Endothelial cell of umbilical vein (primary cell): ENCODE measurements around the gene SH3RF3. TPM values are rescaled to one million over a fixed set of nuclear protein-coding genes. Genes with fewer than 3 reads are reported as not detected.

Experiments
- BruUV-seq: library from RNA; stranded (reverse); fragments of 400-500 nt; replicated peaks from 2 replicates; lab custom pipeline; 2021; lab: Mats Ljungman, UMichigan
- CTCF ChIA-PET: fragments of 300-600, 350-600 bp; sonication (Branson Sonifier 250); formaldehyde crosslinking; loops from one replicate; lab custom pipeline; 2021; ENCODE audit warnings: antibody characterized with exemption, inconsistent platforms; lab: Charles Lee
- POLR2A ChIA-PET: fragments of 300-600, 350-600 bp; sonication (Branson Sonifier 250); formaldehyde crosslinking; loops from one replicate; lab custom pipeline; 2021; ENCODE audit warnings: antibody characterized with exemption, inconsistent platforms; lab: Charles Lee
- DNase-seq: peaks from one replicate; pipeline ENCODE4 v3.0.0-alpha.2; 2011; ENCODE audit warnings: low read depth, low spot score
- FAIRE-seq: peaks from 2 replicates; lab custom pipeline; 2011; peaks lifted over from hg19 to GRCh38; lab: Jason Lieb, UNC
- H2AFZ ChIP-seq: 2 replicates; pipeline ENCODE4 v1.6.0; 2012; ENCODE audit warnings: low read depth, low read length, control low read depth, inconsistent platforms
- H3K27ac ChIP-seq: 2 replicates; pipeline ENCODE4 v1.5.1; 2011; ENCODE audit warnings: low read depth, mild to moderate bottlenecking, control low read depth, low read length, moderate library complexity; ENCODE audit not compliant: insufficient read depth
- H3K27me3 ChIP-seq, 2 experiments: 2 replicates each; pipeline versions ENCODE4 v1.6.0 to v1.6.1; 2011; ENCODE audit warnings: low read length in 2 of 2, mixed read lengths in 1 of 2; ENCODE audit not compliant: control insufficient read depth in 2 of 2, insufficient read depth in 2 of 2
- H3K36me3 ChIP-seq, 2 experiments: 2 replicates in 1 of 2; 3 replicates in 1 of 2; pipeline ENCODE4 v1.5.1; 2011; ENCODE audit warnings: low read length in 2 of 2, mild to moderate bottlenecking in 1 of 2, moderate library complexity in 1 of 2; ENCODE audit not compliant: control insufficient read depth in 2 of 2, insufficient read depth in 2 of 2; ENCODE audit errors: extremely low read depth in 1 of 2
- H3K4me1 ChIP-seq: 3 replicates; pipeline ENCODE4 v1.5.1; 2011; ENCODE audit warnings: mild to moderate bottlenecking, low read length; ENCODE audit not compliant: control insufficient read depth, insufficient read depth; ENCODE audit errors: extremely low read depth
- H3K4me2 ChIP-seq: 2 replicates; pipeline ENCODE4 v1.6.1; 2011; ENCODE audit warnings: low read length, control low read depth, mixed read lengths; ENCODE audit not compliant: insufficient read depth
- H3K4me3 ChIP-seq, 3 experiments: fragments of 200-600 bp in 1 of 3; sonication (generic), shearing (Covaris generic) in 1 of 3; replicated peaks in 1 of 3; 2 replicates each; pipeline ENCODE4 v1.5.1; 2011 to 2016; ENCODE audit warnings: control low read depth in 3 of 3, low read length in 3 of 3, mild to moderate bottlenecking in 2 of 3, inconsistent platforms in 1 of 3, low read depth in 1 of 3, moderate library complexity in 1 of 3; ENCODE audit not compliant: insufficient read depth in 1 of 3
- H3K79me2 ChIP-seq: 2 replicates; pipeline ENCODE4 v1.6.0; 2012; ENCODE audit warnings: low read length, inconsistent platforms; ENCODE audit not compliant: control insufficient read depth, insufficient read depth
- H3K9ac ChIP-seq: replicated peaks from 2 replicates; pipeline ENCODE3; 2011; ENCODE audit warnings: low read length, control low read depth; ENCODE audit not compliant: insufficient read depth; ENCODE audit errors: extremely low read depth
- H3K9me1 ChIP-seq: replicated peaks from 3 replicates; pipeline ENCODE4 v1.6.0; 2011; ENCODE audit warnings: mild to moderate bottlenecking, low read length; ENCODE audit not compliant: control insufficient read depth, insufficient read depth; ENCODE audit errors: extremely low read depth
- H3K9me3 ChIP-seq: replicated peaks from 2 replicates; pipeline ENCODE4 v1.5.1; 2012; ENCODE audit warnings: low read length, inconsistent platforms; ENCODE audit not compliant: control insufficient read depth, insufficient read depth
- H4K20me1 ChIP-seq: replicated peaks from 2 replicates; pipeline ENCODE3; 2011; ENCODE audit warnings: mild to moderate bottlenecking, low read length; ENCODE audit not compliant: control insufficient read depth, insufficient read depth; ENCODE audit errors: extremely low read depth
- CTCF ChIP-seq, 2 donors: IDR thresholded peaks; 1 replicate in 1 of 2; 2 replicates in 1 of 2; pipeline ENCODE4 v1.5.1; 2011; ENCODE audit warnings: low read length in 2 of 2, mild to moderate bottlenecking in 2 of 2, moderate library complexity in 2 of 2, control low read depth in 1 of 2, inconsistent platforms in 1 of 2, low read depth in 1 of 2; ENCODE audit not compliant: insufficient read depth in 1 of 2; ENCODE audit errors: extremely low read depth in 1 of 2
- EZH2 ChIP-seq: IDR thresholded peaks from 2 replicates; pipeline ENCODE4 v1.6.1; 2012; ENCODE audit warnings: borderline replicate concordance, low read depth, mild to moderate bottlenecking, moderate library complexity, low read length, inconsistent platforms; ENCODE audit not compliant: severe bottlenecking
- FOS ChIP-seq: IDR thresholded peaks from 2 replicates; pipeline ENCODE4 v1.6.1; 2011; ENCODE audit warnings: mild to moderate bottlenecking, low read length, moderate library complexity, borderline replicate concordance; ENCODE audit not compliant: insufficient read depth
- GATA2 ChIP-seq: IDR thresholded peaks from 2 replicates; pipeline ENCODE4 v1.7.0; 2011; ENCODE audit warnings: low read depth, mild to moderate bottlenecking, moderate library complexity, mixed read lengths, low read length; ENCODE audit not compliant: insufficient read length, insufficient read depth
- JUN ChIP-seq: IDR thresholded peaks from 2 replicates; pipeline ENCODE4 v1.6.1; 2011; ENCODE audit warnings: borderline replicate concordance, low read depth; ENCODE audit not compliant: insufficient read length, insufficient read depth
- MAX ChIP-seq: IDR thresholded peaks from 2 replicates; pipeline ENCODE4 v1.6.1; 2011; ENCODE audit not compliant: insufficient read depth, insufficient read length
- MYC ChIP-seq: IDR thresholded peaks from one replicate; pipeline ENCODE4 v1.6.1; 2011; ENCODE audit warnings: mild to moderate bottlenecking, low read depth, low read length
- POLR2A ChIP-seq: IDR thresholded peaks from 2 replicates; pipeline ENCODE4 v1.6.1; 2012; ENCODE audit warnings: low read depth, mild to moderate bottlenecking, control low read depth, low read length
- POLR2AphosphoS5 ChIP-seq: IDR thresholded peaks from 2 replicates; pipeline ENCODE4 v1.6.1; 2012; ENCODE audit warnings: low read depth, mild to moderate bottlenecking, control low read depth, low read length, moderate library complexity; ENCODE audit not compliant: insufficient read depth
- dilution Hi-C: fragments of 300-500 bp; cut with MboI; formaldehyde crosslinking; loops from one replicate; pipeline ENCODE4 v1.15.0; 2019; ENCODE audit warnings: low sequenced_read_pairs; ENCODE audit not compliant: extremely low pct_ligation_motif_present
- intact Hi-C: fragments of 100-400 bp; cut with micrococcal nuclease; formaldehyde crosslinking; loops from one replicate; pipeline ENCODE4 v1.10.0; 2022
- polyA plus RNA-seq, 4 experiments: library from polyadenylated mRNA; depleted of rRNA in 3 of 4; stranded (reverse) in 3 of 4; unstranded in 1 of 4; fragments of >200 nt; gene quantifications; 2 replicates each; pipeline versions ENCODE4 v1.2.1 to v1.2.3, GENCODE V29; 2011 to 2012; ENCODE audit warnings: missing spikeins in 1 of 4
- total RNA-seq: library from RNA; stranded (reverse); gene quantifications from 2 replicates; pipeline ENCODE4 v1.2.3, GENCODE V29; 2021

SH3RF3 gene
- total and polyA plus RNA-seq, 2 donors (not counting 3 experiments of a cell fraction or from before 2014, with no cell fraction given) = 3.8 to 14.7 TPM

GRCh38 chr2:109439986-109440385 lies 311.0 kb downstream of the SH3RF3 start:
- H3K79me2 ChIP-seq = no peaks in the 10 kb centered on the region
- H3K36me3 ChIP-seq = peaks cover 0 to 3% of the 10 kb centered on the region in 2 experiments
- H3K4me1 ChIP-seq = no peaks in the 10 kb centered on the region
- no peak overlapping the region for H3K4me2 ChIP-seq
- no TSS peak for BruUV-seq
- no peak overlapping the region for H3K9ac ChIP-seq
- no peak overlapping the region for H2AFZ ChIP-seq
- H3K27ac ChIP-seq = no peak overlapping the region
- no peaks in the 10 kb centered on the region for H3K9me1 ChIP-seq
- no peak overlapping the region for H3K4me3 ChIP-seq
- dilution Hi-C loops = no loop called here
- FAIRE-seq (no peak), DNase-seq (no peak)
- H3K27me3 ChIP-seq = no peaks in the 10 kb centered on the region
- TF ChIP-seq FOS = no peak
- TF ChIP-seq GATA2 = no peak
- TF ChIP-seq POLR2A = no peak
- ChIA-PET POLR2A (no interaction called here), CTCF (interaction anchor here (0.9 kb wide), 1 partner anchor 8 kb away, joined by 3 read pairs; no protein-coding TSS in a partner anchor)
- no peaks in the 10 kb centered on the region for H3K9me3 ChIP-seq
- intact Hi-C loops = no loop called here
- H4K20me1 ChIP-seq = no peaks in the 10 kb centered on the region

- H3K79me2 ChIP-seq = no peaks in the 10 kb centered on the region
- H4K20me1 ChIP-seq = no peaks in the 10 kb centered on the region
- no peaks in the 10 kb centered on the region for H3K9me1 ChIP-seq
- no TSS peak for BruUV-seq
- H3K9me3 ChIP-seq = no peaks in the 10 kb centered on the region
- H3K27me3 ChIP-seq = no peaks in the 10 kb centered on the region
- no peak overlapping the region for H2AFZ ChIP-seq
- intact Hi-C loops = no loop called here
- H3K27ac ChIP-seq = no peak overlapping the region
- no peak overlapping the region for H3K4me3 ChIP-seq
- dilution Hi-C loops = no loop called here
- H3K4me1 ChIP-seq = no peaks in the 10 kb centered on the region
- DNase-seq (no peak), FAIRE-seq (no peak)
- H3K4me2 ChIP-seq = no peak overlapping the region
- ChIA-PET CTCF (interaction anchor here (0.9 kb wide), 1 partner anchor 9 kb away, joined by 3 read pairs; no protein-coding TSS in a partner anchor), POLR2A (no interaction called here)
- no peak for TF ChIP-seq JUN
- TF ChIP-seq FOS = no peak
- no peak for TF ChIP-seq POLR2AphosphoS5
- no peak for TF ChIP-seq POLR2A
- TF ChIP-seq CTCF (IDR thresholded peaks at IDR 0.05; ENCODE audit: extremely low read depth in 1 of 2, insufficient read depth in 1 of 2, low read depth in 1 of 2, low read length in 2 of 2) = no peak
- TF ChIP-seq EZH2 = no peak
- TF ChIP-seq GATA2 = no peak
- TF ChIP-seq MYC = no peak
- TF ChIP-seq MAX = no peak
- peaks cover 0 to 3% of the 10 kb centered on the region in 2 experiments for H3K36me3 ChIP-seq
- no peak overlapping the region for H3K9ac ChIP-seq
These were observed 311.6 kb downstream of the SH3RF3 start for GRCh38 chr2:109440499-109441156.
